GM21717 (cell line): Measurements from ENCODE around the gene TUBGCP3.
"Not testable (repeated sequence)": the region's sequence is repeated elsewhere in the genome, so short reads cannot be mapped to it uniquely, and the experiment has no call there.

Source experiments
- ATAC-seq: cut with Tn5 transposase; IDR thresholded peaks from one replicate; pipeline ENCODE4 v1.9.1; 2021; ENCODE audit warnings: mild to moderate bottlenecking, moderate library complexity; ENCODE audit not compliant: unreplicated experiment

TUBGCP3 gene

GRCh38 chr13:112531263-112531794 is 56.6 kb downstream of the TUBGCP3 start:
- no peak for ATAC-seq

DNA sequence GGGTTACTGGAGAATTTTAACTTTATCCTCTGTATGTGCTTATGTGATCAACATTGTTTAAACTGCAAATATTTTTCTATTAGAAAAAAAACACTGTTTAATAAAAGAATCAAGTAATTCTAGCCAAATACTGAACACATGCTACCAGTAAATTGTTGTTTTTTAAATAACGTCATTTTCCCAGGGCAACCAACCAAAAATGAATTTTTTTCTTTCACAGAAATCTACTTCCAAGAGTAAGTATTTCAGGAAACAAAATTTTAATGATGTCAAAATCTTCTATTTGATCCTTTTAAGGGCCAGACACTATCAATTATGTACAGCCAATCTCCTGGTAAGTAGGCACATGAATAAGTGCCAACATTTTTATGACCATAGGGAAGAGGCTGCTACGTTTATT is 57.1 kb downstream of the TUBGCP3 start:
- ATAC-seq = no peak

GRCh38 chr13:112529216-112529615 is 58.7 kb downstream of the TUBGCP3 start:
- ATAC-seq = no peak

- no peak for ATAC-seq
Observed at GRCh38 chr13:112526146-112526853, 61.7 kb downstream of the TUBGCP3 start.

GRCh38 chr13:112525356-112525945 is 62.5 kb downstream of the TUBGCP3 start:
- ATAC-seq = no peak

GRCh38 chr13:112522578-112522977 is 65.4 kb downstream of the TUBGCP3 start:
- no peak for ATAC-seq

GRCh38 chr13:112521073-112521685 is 66.8 kb downstream of the TUBGCP3 start:
- ATAC-seq = peak; percentile 58

- no peak for ATAC-seq
Observed at GRCh38 chr13:112519517-112520060, 68.4 kb downstream of the TUBGCP3 start.

GRCh38 chr13:112516218-112516617 is 71.7 kb downstream of the TUBGCP3 start:
- ATAC-seq = no peak

DNA sequence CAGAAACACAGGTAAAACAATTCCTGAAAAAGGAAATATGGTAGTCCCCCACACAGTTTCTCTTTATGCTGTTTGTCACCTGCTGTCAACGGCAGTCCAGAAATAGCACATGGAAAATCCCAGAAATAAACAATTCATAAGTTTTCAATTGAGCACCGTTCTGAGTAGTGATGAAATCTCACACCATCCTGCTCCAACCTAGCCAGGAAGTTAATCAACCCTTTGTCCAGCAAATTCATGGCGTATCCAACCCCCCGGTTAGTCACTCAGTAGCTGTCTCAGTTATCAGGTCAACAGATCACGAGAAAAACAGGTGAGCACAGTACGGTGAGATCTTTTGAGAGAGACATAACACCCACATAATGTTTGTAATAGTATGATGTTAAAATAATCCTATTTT is 74.2 kb downstream of the TUBGCP3 start:
- no peak for ATAC-seq

DNA sequence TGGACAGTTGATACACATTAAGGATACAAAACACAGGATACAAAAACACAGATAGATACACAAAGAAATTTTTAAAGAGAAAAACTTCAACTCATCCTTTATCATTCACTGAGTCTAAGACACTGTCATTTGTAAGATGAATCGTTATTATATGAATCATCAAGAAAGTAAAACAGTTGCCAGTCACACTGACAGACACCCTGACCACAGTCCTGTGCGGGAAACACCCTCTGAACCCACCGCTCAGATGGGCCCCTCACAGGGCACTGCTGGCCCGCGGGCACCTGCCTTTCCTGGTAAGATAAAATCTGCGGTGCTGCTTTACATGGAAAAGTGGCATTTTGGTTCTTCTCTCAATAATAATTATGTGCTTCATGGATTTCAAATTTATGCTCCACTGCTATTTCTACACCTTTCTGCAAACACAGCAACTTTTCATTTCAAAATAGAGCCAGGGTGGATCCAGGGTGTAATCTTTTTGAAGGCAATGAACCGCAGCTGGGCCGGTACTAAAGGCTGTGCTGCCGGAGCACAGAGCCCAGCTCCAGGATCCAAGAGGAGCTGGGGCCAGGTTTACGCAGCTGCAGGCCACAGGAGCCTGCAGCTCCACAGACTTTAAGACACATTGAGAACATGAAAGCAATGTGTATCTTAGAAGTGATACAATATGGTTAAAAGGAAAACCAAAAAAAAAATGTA is 76.8 kb downstream of the TUBGCP3 start:
- no peak for ATAC-seq

- no peak for ATAC-seq
Observed at GRCh38 chr13:112510002-112510780, 77.8 kb downstream of the TUBGCP3 start.

DNA sequence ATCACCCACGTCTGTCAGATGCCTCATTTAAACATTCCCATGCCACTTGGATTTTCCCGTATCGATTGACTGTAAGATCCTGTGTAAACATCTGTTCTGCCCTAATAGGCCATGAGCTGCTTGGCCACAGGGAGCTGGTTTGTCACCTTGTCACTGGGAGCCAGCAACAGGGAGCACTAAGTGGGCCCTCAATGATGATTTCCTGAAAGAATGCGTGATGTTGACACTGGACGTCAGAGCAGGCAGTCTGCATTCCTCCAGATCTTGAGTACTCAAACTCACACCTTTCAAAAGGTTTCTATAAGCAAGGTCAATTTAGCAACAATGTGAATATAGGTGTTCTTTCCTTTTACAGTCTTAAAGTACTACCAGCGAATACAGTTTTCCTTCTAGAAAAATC is 78.8 kb downstream of the TUBGCP3 start:
- ATAC-seq = no peak

DNA sequence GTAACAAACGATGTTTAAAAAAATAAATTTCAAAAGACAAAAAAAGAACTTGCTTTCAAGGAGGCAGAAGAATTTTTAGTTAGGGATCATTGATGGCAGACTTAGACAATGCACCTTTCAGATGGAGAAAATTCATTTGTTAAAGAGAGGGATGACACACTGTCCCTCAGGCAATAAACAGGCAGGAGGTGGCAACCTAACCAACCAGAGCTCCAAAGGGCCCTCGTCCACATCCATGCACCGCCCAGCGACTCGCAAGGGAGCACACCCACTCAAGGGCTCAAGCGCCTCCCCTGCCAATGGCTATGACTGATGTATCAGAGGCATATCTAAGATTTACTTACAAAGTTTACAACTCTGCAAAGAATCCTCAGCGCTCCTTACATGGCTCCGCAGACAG is 81.9 kb downstream of the TUBGCP3 start:
- ATAC-seq = no peak

- no peak for ATAC-seq
Observed at GRCh38 chr13:112496166-112496565, 91.8 kb downstream of the TUBGCP3 start.

- ATAC-seq = no peak
Observed at GRCh38 chr13:112495465-112495864, 92.5 kb downstream of the TUBGCP3 start.

- ATAC-seq = no peak
Observed at GRCh38 chr13:112489199-112489598, 98.8 kb downstream of the TUBGCP3 start.

- ATAC-seq = not testable (repeated sequence)
Observed at GRCh38 chr13:112488343-112489050, 99.5 kb downstream of the TUBGCP3 start.

DNA sequence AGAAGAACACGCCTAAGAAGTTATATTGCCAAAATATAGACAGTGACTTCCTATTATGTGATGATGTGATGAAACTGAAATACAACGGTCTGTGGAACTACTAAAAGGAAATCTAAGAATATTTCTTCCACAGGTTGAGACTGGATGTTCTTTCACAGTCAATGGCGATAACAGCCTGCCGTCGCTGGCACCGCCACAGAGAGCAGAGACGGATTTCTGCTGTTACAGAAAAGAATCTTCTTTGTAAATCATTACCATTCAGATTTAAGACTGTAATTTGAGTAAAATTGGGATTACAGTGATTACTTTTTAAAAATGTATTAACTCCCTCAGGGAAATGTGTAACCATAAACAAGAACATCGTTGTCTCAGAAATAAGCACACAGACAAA is 100.8 kb downstream of the TUBGCP3 start:
- no peak for ATAC-seq
